HCT116 (cell line): ENCODE measurements around the gene PYDC2. TPM values are rescaled to one million over a fixed set of nuclear protein-coding genes. Genes with fewer than 3 reads are reported as not detected.

Experiments
- ATAC-seq: fragments of 200-7000 bp; cut with Tn5 transposase; 2 replicates; pipeline ENCODE4 v1.9.1; 2020; ENCODE audit warnings: mild to moderate bottlenecking, moderate library complexity
- BruUV-seq: library from RNA; stranded (reverse); fragments of 400-500 nt; replicated peaks from 2 replicates; lab custom pipeline; 2021; lab: Mats Ljungman, UMichigan
- CTCF ChIA-PET: fragments of 300-600 bp; sonication (Branson Sonifier 250); formaldehyde crosslinking; loops from one replicate; lab custom pipeline; 2021; ENCODE audit warnings: antibody characterized with exemption; lab: Charles Lee
- POLR2A ChIA-PET: fragments of 300-600, 350-600 bp; sonication (Branson Sonifier 250); formaldehyde crosslinking; loops from one replicate; lab custom pipeline; 2021; ENCODE audit warnings: antibody characterized with exemption; lab: Charles Lee
- RAD21 ChIA-PET, 2 experiments: fragments of 300-600 bp; sonication (Branson Sonifier 250); formaldehyde crosslinking; loops; one replicate each; lab custom pipeline; 2023; ENCODE audit warnings: low total read pairs in 2 of 2; ENCODE audit not compliant: uncharacterized antibody in 2 of 2, unreplicated experiment in 2 of 2, low non-redundant PET in 1 of 2; lab: Charles Lee
- DNase-seq: peaks from one replicate; pipeline ENCODE4 v3.0.0-alpha.2; 2010; ENCODE audit warnings: low read depth, low spot score
- H2AFZ ChIP-seq: fragments of 200-600 bp; shearing (Covaris generic), sonication (generic); 2 replicates; pipeline ENCODE4 v1.6.1; 2017; ENCODE audit warnings: low read depth, mixed run types, mixed read lengths, antibody characterized with exemption, low read length; ENCODE audit not compliant: poor library complexity, severe bottlenecking
- H3K27ac ChIP-seq: 2 replicates; pipeline ENCODE4 v1.5.1; 2012; ENCODE audit warnings: low read depth, low read length
- H3K27me3 ChIP-seq: fragments of 200-600 bp; sonication (generic); 2 replicates; pipeline ENCODE4 v1.6.1; 2016; ENCODE audit warnings: mixed run types, low read length, mixed read lengths; ENCODE audit not compliant: insufficient read depth
- H3K36me3 ChIP-seq, 2 experiments: fragments of 200-500 bp in 1 of 2; fragments of 200-600 bp in 1 of 2; sonication (Bioruptor generic) in 1 of 2; sonication (generic) in 1 of 2; 2 replicates each; pipeline versions ENCODE4 v1.5.1 to v1.6.1; 2014 to 2016; ENCODE audit warnings: low read length in 2 of 2, inconsistent platforms in 1 of 2, mixed read lengths in 1 of 2, mixed run types in 1 of 2; ENCODE audit not compliant: insufficient read depth in 2 of 2, control insufficient read depth in 1 of 2
- H3K4me1 ChIP-seq, 2 experiments: fragments of 200-600 bp in 1 of 2; sonication (generic) in 1 of 2; 2 replicates each; pipeline versions ENCODE4 v1.5.1 to v1.6.1; 2012 to 2017; ENCODE audit warnings: low read length in 2 of 2, inconsistent platforms in 1 of 2, mild to moderate bottlenecking in 1 of 2, mixed read lengths in 1 of 2, mixed run types in 1 of 2, moderate library complexity in 1 of 2; ENCODE audit not compliant: insufficient read depth in 2 of 2, control insufficient read depth in 1 of 2
- H3K4me2 ChIP-seq: fragments of 200-600 bp; sonication (generic); 2 replicates; pipeline ENCODE4 v1.6.1; 2017; ENCODE audit warnings: mixed run types, low read length, mixed read lengths
- H3K4me3 ChIP-seq, 2 experiments: fragments of 200-600 bp in 1 of 2; sonication (generic) in 1 of 2; replicated peaks in 1 of 2; 2 replicates each; pipeline ENCODE4 v1.5.1; 2011 to 2016; ENCODE audit warnings: low read length in 2 of 2, control low read depth in 1 of 2, low read depth in 1 of 2, mild to moderate bottlenecking in 1 of 2, mixed read lengths in 1 of 2, mixed run types in 1 of 2
- H3K79me2 ChIP-seq: fragments of 200-600 bp; sonication (generic); 2 replicates; pipeline ENCODE4 v1.6.1; 2017; ENCODE audit warnings: mild to moderate bottlenecking, mixed run types, low read length, moderate library complexity, mixed read lengths; ENCODE audit not compliant: insufficient read depth
- H3K9ac ChIP-seq: fragments of 200-600 bp; sonication (generic); 2 replicates; pipeline ENCODE4 v1.6.1; 2016; ENCODE audit warnings: low read length, mixed read lengths
- H3K9me2 ChIP-seq: fragments of 200-600 bp; sonication (generic), shearing (Covaris generic); 2 replicates; pipeline ENCODE4 v1.6.1; 2017; ENCODE audit warnings: mixed run types, mild to moderate bottlenecking, moderate library complexity; ENCODE audit not compliant: insufficient read depth
- H3K9me3 ChIP-seq, 2 experiments: fragments of 200-500 bp in 1 of 2; fragments of 200-600 bp in 1 of 2; sonication (Bioruptor generic) in 1 of 2; sonication (generic) in 1 of 2; 2 replicates each; pipeline ENCODE4 v1.6.1; 2014 to 2017; ENCODE audit warnings: low read length in 2 of 2, mixed read lengths in 2 of 2, inconsistent platforms in 1 of 2, low read depth in 1 of 2, mild to moderate bottlenecking in 1 of 2, mixed run types in 1 of 2, moderate library complexity in 1 of 2; ENCODE audit not compliant: control insufficient read depth in 1 of 2, insufficient read depth in 1 of 2
- H4K20me1 ChIP-seq: fragments of 200-600 bp; sonication (generic), shearing (Covaris generic); 2 replicates; pipeline ENCODE4 v1.6.1; 2017; ENCODE audit warnings: mixed run types, mild to moderate bottlenecking, moderate library complexity; ENCODE audit not compliant: insufficient read depth
- CBX3 ChIP-seq: IDR thresholded peaks from 2 replicates; pipeline ENCODE4 v1.6.1; 2012; ENCODE audit warnings: low read depth
- EZH2phosphoT487 ChIP-seq: fragments of 200-600 bp; IDR thresholded peaks from 2 replicates; pipeline ENCODE4 v1.6.1; 2018; ENCODE audit warnings: antibody characterized with exemption, borderline replicate concordance
- JUND ChIP-seq: IDR thresholded peaks from 2 replicates; pipeline ENCODE4 v1.6.1; 2012
- MAX ChIP-seq: IDR thresholded peaks from 2 replicates; pipeline ENCODE4 v1.6.1; 2012
- POLR2A ChIP-seq: IDR thresholded peaks from 2 replicates; pipeline ENCODE4 v1.7.0; 2011; ENCODE audit warnings: borderline replicate concordance; ENCODE audit not compliant: insufficient read depth, insufficient read length; ENCODE audit errors: extremely low read depth
- REST ChIP-seq: IDR thresholded peaks from 2 replicates; pipeline ENCODE4 v1.6.1; 2012; ENCODE audit warnings: low read depth
- SIN3A ChIP-seq: IDR thresholded peaks from 2 replicates; pipeline ENCODE4 v1.6.1; 2012; ENCODE audit warnings: low read depth
- SP1 ChIP-seq: IDR thresholded peaks from 2 replicates; pipeline ENCODE4 v1.6.1; 2012; ENCODE audit warnings: low read depth
- intact Hi-C: fragments of 100-400 bp; cut with micrococcal nuclease; formaldehyde crosslinking; loops from 2 replicates; pipeline ENCODE4 v1.10.0; 2022
- total RNA-seq: library from RNA; stranded (reverse); gene quantifications from one replicate; pipeline ENCODE4 v1.2.1, GENCODE V29; 2021; ENCODE audit not compliant: unreplicated experiment

Gene PYDC2
- total RNA-seq, 1 experiment from 2014 or later, result not detected

- POLR2A ChIA-PET, result no interaction called here
- Histone ChIP-seq H3K9ac (no peak overlapping the region), H3K4me3 (no peak overlapping the region), H3K9me2 (no peaks in the 10 kb centered on the region), H3K79me2 (no peaks in the 10 kb centered on the region), H3K27ac (no peak overlapping the region), H2AFZ (no peak overlapping the region), H3K27me3 (no peaks in the 10 kb centered on the region), H3K9me3 (peaks cover 7 to 13% of the 10 kb centered on the region in 2 experiments; a peak in 2 of 4 replicates), H3K4me2 (no peak overlapping the region), H4K20me1 (no peaks in the 10 kb centered on the region), H3K36me3 (no peaks in the 10 kb centered on the region), H3K4me1 (no peaks in the 10 kb centered on the region; a peak in 1 of 4 replicates)
- ATAC-seq (no peak), DNase-seq (no peak)
- CTCF ChIA-PET, result no interaction called here
- no TSS peak for BruUV-seq
- RAD21 ChIA-PET, result no interaction called here
- TF ChIP-seq MAX (no peak), POLR2A (no peak), CBX3 (no peak), EZH2phosphoT487 (no peak), REST (no peak), JUND (no peak), SP1 (no peak), SIN3A (no peak)
- intact Hi-C loops, result no loop called here
Observed at GRCh38 chr3:191412759-191413158, 48.2 kb upstream of the PYDC2 start.
